Fibroblast of the conjunctiva (primary cell): ENCODE measurements around the gene WDR90.
"Not testable (repeated sequence)": the region's sequence is repeated elsewhere in the genome, so short reads cannot be mapped to it uniquely, and the experiment has no call there.

Source experiments
- DNase-seq: peaks from one replicate; pipeline ENCODE4 v3.0.0-alpha.2; 2010; ENCODE audit warnings: low read depth

The WDR90 gene

DNA sequence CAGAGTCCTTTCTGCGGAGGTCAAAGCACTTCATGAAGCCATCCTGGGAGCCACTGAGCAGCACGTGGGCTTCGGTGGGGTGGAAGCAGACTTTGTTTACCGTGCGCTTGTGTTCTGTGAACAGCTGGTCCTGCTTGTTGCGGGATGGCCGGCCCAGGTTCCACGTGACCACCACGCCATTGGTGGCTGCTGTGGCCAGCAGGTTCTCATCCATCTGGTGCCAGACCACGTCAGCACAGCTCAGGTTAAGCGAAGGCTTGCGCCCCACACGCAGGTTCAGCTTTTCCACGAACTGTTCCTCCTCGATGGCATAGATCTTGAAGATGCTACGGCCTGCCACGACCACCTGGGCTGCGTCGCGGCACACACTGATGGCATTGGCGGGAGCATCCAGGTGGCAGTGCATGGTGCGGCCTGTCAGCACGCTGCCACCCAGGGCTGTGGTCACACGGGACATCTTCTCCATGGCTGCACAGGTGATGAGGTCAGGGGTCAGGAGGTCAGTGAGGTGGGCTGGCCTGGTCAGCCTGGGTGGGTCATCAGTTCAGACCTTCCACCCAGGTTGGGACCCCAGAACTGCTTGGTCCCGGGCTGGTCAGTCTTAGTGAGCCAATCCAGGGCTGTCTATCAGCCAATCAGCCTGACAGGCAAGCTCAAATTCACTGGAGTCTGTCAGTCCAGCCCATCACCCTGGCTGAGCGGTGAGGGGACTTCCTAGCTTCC lies 40.2 kb downstream of the WDR90 start:
- DNase-seq, result no peak

- not testable (repeated sequence) for DNase-seq
Observed at GRCh38 chr16:691242-691641, 42.1 kb downstream of the WDR90 start.

DNA sequence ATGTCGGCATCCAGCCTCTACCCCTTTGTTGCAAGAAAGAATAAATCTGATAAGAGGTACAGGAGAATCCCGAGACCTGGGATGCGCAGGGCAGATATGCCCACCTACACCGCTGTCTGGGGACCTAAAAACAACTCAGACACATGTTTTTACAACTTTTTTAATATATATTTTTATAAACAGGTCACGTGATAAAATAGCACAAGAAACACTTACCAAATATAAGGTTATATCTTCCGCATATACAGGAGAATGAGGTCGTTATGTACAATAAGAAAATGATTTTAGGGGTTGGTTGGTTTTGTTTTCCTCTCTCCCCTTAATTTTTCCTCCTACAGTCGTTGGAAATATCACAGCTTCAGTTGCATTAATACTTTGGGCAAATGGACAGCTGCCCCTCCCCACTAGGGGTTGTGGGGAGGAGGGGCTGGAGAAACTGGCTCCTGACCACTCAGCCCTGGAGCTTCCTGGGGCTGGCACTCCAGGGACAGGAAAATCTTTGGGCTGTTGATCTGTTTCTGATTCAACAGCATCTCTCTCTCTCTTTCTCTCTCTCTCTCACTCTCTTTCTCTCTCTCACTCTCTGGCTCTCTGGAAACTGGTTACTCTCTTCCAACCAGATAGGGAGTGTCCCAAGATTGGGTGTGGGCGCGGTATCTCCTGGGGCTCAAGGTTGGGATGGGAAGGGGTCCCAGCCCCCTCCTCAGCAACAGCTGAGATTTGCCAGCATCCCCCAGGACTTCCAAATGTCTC lies 43.4 kb downstream of the WDR90 start:
- DNase-seq, result no peak

GRCh38 chr16:693364-693763 lies 44.2 kb downstream of the WDR90 start:
- no peak for DNase-seq

GRCh38 chr16:693766-694165 lies 44.6 kb downstream of the WDR90 start:
- DNase-seq, result no peak

- no peak for DNase-seq
Observed at GRCh38 chr16:694187-694862, 45.2 kb downstream of the WDR90 start.

- DNase-seq, result no peak
Observed at GRCh38 chr16:694863-695354, 45.7 kb downstream of the WDR90 start.

GRCh38 chr16:695355-696089 lies 46.4 kb downstream of the WDR90 start:
- no peak for DNase-seq

GRCh38 chr16:698911-699671 lies 49.9 kb downstream of the WDR90 start:
- no peak for DNase-seq

DNA sequence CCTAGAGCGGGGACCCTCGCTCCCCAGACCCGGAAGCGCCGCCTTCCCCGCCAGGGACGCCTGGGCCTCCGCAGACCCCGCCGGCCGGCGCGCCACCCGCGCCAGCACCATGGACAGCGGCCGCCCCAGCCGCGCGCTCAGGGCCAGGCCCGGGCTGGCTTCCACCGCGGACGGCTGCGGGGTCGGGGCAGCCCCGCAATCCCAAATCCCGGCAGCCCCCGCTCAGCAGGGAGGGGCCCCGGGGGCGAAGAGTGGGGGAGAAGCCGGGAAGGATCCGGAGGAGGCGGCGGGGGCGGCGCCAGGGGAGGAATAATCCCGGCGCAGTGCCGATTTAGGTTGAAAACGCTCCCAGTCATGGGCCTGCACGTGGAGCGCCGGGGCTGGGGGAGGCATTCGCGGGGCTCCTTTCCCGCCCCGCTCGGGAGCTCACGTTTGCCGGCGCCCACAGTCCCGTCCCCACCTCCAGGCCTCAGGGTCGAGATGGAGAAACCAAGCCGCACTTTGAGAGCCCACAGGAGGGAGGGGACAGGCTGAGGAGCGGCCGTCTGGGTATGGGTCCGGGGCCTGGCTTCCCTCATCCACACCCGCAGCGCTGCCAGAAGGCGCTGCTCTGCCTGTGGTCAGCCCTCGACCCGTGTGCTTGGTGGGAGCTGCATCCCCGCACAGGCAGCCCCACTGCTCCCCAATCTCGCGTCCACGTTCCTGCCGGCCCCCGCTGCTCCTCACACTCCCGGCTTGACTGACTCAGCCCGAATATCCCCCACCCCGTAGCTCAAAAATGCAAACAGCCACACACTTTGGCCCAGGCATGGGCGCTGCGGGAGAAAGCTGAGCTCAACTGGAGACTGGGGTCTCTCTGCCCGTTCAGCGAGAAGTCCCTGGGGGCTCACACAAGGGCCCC lies 51.8 kb downstream of the WDR90 start:
- DNase-seq, result no peak

- DNase-seq, result no peak
Observed at GRCh38 chr16:702341-702740, 53.2 kb downstream of the WDR90 start.

GRCh38 chr16:703406-703805 lies 54.2 kb downstream of the WDR90 start:
- no peak for DNase-seq

- no peak for DNase-seq
Observed at GRCh38 chr16:704047-704446, 54.9 kb downstream of the WDR90 start.

GRCh38 chr16:704552-705380 lies 55.6 kb downstream of the WDR90 start:
- no peak for DNase-seq

GRCh38 chr16:705431-706188 lies 56.4 kb downstream of the WDR90 start, which contains the start of gene FBXL16:
Gene FBXL16, minus strand, starts transcription at chr16:705801. Its CDS starts 8,396 bp downstream, at chr16:697405.
- DNase-seq, result no peak

DNA sequence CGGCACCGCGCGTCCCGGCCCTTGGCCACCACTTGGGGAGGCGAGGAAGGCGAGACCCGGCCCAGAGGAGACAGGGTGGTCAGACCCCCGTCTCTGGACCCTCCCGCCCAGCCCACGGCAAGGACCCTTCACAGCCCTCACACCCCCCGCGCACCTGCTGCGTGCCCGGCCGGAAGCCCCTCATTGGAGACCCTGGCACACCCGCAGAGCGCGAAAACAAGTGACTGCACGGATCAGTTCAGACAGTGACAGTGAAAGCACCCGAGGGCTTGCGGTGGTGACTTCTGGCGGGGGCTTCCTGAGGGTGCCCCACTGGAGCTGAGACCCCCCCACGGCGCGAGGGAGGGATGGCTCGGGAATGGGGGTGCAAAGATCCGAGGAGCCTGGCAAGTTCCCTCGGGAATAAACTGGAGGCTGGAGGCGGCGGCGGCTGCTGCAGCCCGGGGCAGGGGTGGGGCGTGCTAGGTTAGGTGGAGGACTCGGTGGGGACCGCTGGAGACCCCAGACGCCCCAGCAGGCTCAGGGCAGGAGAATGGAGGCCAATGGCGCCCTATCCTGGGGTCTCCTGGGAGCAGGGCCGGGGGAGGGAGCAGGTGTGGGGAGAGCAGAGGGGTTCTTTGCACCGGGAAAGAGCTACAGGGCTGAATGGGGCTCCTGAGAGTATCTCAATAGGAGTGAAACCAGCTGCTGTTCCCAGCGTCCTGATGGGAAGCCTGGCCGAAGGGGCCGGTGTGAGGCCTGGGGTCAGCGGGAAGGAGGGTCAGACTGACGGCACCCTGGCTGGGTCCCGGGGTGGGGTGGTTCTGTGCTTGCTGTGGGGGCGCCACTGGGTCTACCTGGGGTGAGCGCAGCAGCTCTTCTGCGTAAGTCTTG lies 57.3 kb downstream of the WDR90 start:
- DNase-seq, result no peak

GRCh38 chr16:707062-707538 lies 57.9 kb downstream of the WDR90 start:
- DNase-seq, result no peak
